ENCODE results near the gene ATP2A2.

The ATP2A2 gene

DNA sequence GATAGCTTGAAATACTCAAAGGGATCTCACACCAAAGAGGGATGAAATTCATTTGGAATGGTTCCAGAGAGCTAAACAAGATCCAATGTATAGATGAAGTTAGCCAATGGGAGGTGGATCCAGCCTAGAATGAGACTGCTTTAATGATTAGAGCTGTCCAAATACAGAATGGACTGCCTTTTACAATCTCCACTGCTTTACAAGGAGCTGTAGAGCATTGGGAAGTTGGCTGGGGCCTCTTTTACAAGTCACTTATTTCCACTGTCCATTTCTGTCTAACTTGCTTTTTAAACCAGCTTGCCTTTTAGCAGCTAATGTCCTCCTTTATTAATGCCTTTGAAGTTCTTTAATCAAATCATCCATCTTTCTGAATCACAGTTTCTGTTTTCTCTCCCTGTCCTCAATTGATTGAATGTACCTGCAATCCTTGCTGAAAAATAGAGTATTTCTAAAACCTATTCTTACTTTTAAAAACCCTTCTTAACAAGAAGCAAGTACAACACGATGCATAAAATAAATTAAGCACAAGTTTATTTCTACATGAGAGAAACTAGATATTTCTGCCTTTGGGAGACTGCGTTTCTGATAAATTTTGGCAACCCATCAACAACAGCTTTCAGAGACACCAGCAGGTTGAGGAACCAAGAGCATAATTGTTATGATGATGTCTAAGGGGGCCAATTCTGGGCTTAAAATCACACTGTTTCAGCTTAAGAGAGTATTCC is 3.4 kb upstream of the ATP2A2 start:
- no peak overlapping the region for H3K27ac ChIP-seq
- no peak for TF ChIP-seq CTCF (IDR thresholded peaks at IDR 0.05)
- no peak for TF ChIP-seq ZFX (IDR thresholded peaks at IDR 0.05; ENCODE audit: borderline replicate concordance)

GRCh38 chr12:110278255-110278536 is 2.9 kb upstream of the ATP2A2 start:
- TF ChIP-seq ZFX (IDR thresholded peaks at IDR 0.05; ENCODE audit: borderline replicate concordance) (no peak), CTCF (IDR thresholded peaks at IDR 0.05) (no peak)
- H3K27ac ChIP-seq = no peak overlapping the region

DNA sequence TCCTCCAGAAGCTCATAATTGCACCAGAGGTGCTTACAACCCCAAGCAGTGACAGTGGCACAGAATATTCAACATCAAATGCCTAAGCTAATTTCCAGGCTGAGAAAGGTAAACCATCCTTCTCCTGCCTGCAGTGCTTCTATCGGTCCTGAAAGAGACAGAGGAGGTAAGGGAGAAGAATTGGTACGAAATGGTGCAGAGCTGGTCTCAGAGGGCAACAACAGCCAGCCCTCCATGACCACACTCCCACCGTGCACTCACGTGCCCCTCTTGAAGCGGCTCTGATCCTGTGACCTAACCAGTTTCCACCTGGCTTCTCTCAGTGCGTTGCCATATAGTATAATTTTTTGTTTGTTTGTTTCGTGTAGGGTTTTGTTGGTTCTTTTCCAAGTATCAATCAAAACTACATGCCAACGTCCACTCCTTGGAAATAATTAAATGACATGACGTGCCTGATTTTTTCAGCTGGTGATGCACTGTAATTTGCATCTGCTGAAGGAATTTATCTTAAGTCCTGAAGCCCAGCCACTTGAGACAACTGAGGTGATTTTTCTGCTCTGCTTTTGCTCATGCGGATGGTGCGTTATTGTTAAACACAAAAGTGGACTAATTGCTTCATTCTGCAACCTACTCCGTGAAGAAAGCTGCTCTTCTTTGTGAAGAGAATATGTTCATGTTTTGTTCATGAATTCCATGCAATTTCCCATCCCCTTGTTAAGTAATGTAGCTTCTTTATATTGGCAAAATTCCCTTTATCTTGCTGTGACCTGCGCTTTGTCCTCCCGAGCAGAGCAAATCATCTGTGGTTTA is 1.3 kb upstream of the ATP2A2 start:
- no peak for TF ChIP-seq ZFX (IDR thresholded peaks at IDR 0.05; ENCODE audit: borderline replicate concordance)
- no peak for TF ChIP-seq CTCF (IDR thresholded peaks at IDR 0.05)
- H3K27ac ChIP-seq = peak overlapping the region; percentile 88

- peak overlapping the region; percentile 88 for H3K27ac ChIP-seq
- no peak for TF ChIP-seq CTCF (IDR thresholded peaks at IDR 0.05)
- TF ChIP-seq ZFX (IDR thresholded peaks at IDR 0.05; ENCODE audit: borderline replicate concordance) = no peak
Measured at GRCh38 chr12:110280392-110280778, 662 bp upstream of the ATP2A2 start.

- H3K27ac ChIP-seq = peak overlapping the region; percentile 88
- TF ChIP-seq ZFX (IDR thresholded peaks at IDR 0.05; ENCODE audit: borderline replicate concordance) (no peak), CTCF (IDR thresholded peaks at IDR 0.05) (0 out of 2 replicates have a peak, but pooled peaks have one; percentile 6)
Measured at GRCh38 chr12:110281549-110282299, 677 bp downstream of the ATP2A2 start.

DNA sequence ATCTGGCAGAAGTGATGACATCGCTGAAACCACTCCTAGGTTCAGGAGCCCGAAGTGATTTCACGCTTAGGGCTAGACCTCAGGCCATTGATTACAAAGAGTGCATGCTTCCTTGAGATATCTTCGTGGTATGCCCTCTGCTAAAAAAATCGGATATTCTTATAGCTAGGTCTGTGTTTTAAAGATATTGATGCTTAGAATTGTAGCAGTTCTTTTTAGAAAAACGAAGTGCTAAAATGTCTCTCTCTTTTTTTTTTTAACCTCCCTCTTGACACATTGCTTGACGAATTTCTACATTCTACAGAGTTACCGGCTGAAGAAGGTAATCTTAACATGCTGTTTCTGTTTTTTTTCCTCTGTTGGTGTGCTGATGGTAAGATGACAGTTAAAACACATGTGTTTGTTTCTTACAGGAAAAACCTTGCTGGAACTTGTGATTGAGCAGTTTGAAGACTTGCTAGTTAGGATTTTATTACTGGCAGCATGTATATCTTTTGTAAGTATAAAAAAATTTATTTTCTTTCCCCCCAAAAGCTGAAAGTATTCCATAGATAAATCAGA is 1.3 kb downstream of the ATP2A2 start:
- peak overlapping the region; percentile 88 for H3K27ac ChIP-seq
- no peak for TF ChIP-seq ZFX (IDR thresholded peaks at IDR 0.05; ENCODE audit: borderline replicate concordance)
- no peak for TF ChIP-seq CTCF (IDR thresholded peaks at IDR 0.05)
